Central memory CD8-positive, alpha-beta T cell (primary cell): Measurements from ENCODE around the gene PLXNA2.

Experiments used
- ATAC-seq: fragments of 150-1000 bp; cut with Tn5 transposase; replicated peaks from 2 replicates; pipeline ENCODE4 v1.10.0; 2022; ENCODE audit warnings: mild to moderate bottlenecking, moderate FRiP score, moderate number of reproducible peaks; ENCODE audit not compliant: poor library complexity, severe bottlenecking; ENCODE audit errors: extremely low read depth
- DNase-seq, 2 donors: peaks; one replicate each; pipeline ENCODE4 v3.0.0; 2021; ENCODE audit warnings: low spot score in 2 of 2
- H3K27ac Mint-ChIP-seq: one replicate; pipeline ENCODE4 v1.8.0; 2022; ENCODE audit warnings: low read depth, mild to moderate bottlenecking, moderate library complexity, mixed read lengths
- H3K27me3 Mint-ChIP-seq: one replicate; pipeline ENCODE4 v1.8.0; 2022; ENCODE audit warnings: mixed read lengths
- H3K36me3 Mint-ChIP-seq: one replicate; pipeline ENCODE4 v1.8.0; 2022; ENCODE audit warnings: mild to moderate bottlenecking, moderate library complexity, mixed read lengths; ENCODE audit not compliant: insufficient read depth
- H3K4me1 Mint-ChIP-seq: one replicate; pipeline ENCODE4 v1.8.0; 2022; ENCODE audit warnings: mixed read lengths
- H3K4me3 Mint-ChIP-seq: one replicate; pipeline ENCODE4 v1.8.0; 2022; ENCODE audit warnings: mild to moderate bottlenecking, moderate library complexity, mixed read lengths
- H3K9me3 Mint-ChIP-seq: one replicate; pipeline ENCODE4 v1.8.0; 2022; ENCODE audit warnings: mixed read lengths

PLXNA2 gene

GRCh38 chr1:208243967-208244916, at the start of gene PLXNA2:
TSS of gene PLXNA2 (minus strand) at chr1:208244384. CDS start at chr1:208217922, 26,462 bp downstream.
- Mint-ChIP-seq H3K4me3 (peak within 1 kb of the TSS; percentile 63), H3K9me3 (no peaks in the 10 kb centered on the region), H3K27ac (peak within 1 kb of the TSS; percentile 89), H3K4me1 (peaks cover 21% of the 10 kb centered on the region), H3K36me3 (peaks cover 3% of the 10 kb centered on the region), H3K27me3 (peaks cover 35% of the 10 kb centered on the region)
- ATAC-seq, result peak; percentile 70
- peak; percentile 38 to 44 for DNase-seq

- DNase-seq (no peak), ATAC-seq (no peak)
- H3K36me3 Mint-ChIP-seq, result no peaks in the 10 kb centered on the region
- peaks cover 6% of the 10 kb centered on the region for H3K4me1 Mint-ChIP-seq
- no peak overlapping the region for H3K4me3 Mint-ChIP-seq
- H3K27ac Mint-ChIP-seq, result no peak overlapping the region
- peaks cover 51% of the 10 kb centered on the region for H3K27me3 Mint-ChIP-seq
- no peaks in the 10 kb centered on the region for H3K9me3 Mint-ChIP-seq
Observed at GRCh38 chr1:208292908-208293307, 48.7 kb upstream of the PLXNA2 start.

- Mint-ChIP-seq H3K36me3 (no peaks in the 10 kb centered on the region), H3K4me3 (no peak overlapping the region), H3K27me3 (peaks cover 46% of the 10 kb centered on the region), H3K4me1 (peaks cover 6% of the 10 kb centered on the region), H3K27ac (no peak overlapping the region), H3K9me3 (no peaks in the 10 kb centered on the region)
- ATAC-seq, result no peak
- no peak for DNase-seq
Observed at GRCh38 chr1:208291923-208292711, 47.9 kb upstream of the PLXNA2 start.

GRCh38 chr1:208291129-208291528, 46.9 kb upstream of the PLXNA2 start:
- no peak for ATAC-seq
- no peaks in the 10 kb centered on the region for H3K36me3 Mint-ChIP-seq
- H3K9me3 Mint-ChIP-seq, result no peaks in the 10 kb centered on the region
- DNase-seq, result no peak
- H3K27me3 Mint-ChIP-seq, result peaks cover 41% of the 10 kb centered on the region
- no peak overlapping the region for H3K27ac Mint-ChIP-seq
- peaks cover 6% of the 10 kb centered on the region for H3K4me1 Mint-ChIP-seq
- no peak overlapping the region for H3K4me3 Mint-ChIP-seq

GRCh38 chr1:208289716-208290115, 45.5 kb upstream of the PLXNA2 start:
- ATAC-seq, result no peak
- H3K27ac Mint-ChIP-seq, result no peak overlapping the region
- no peaks in the 10 kb centered on the region for H3K9me3 Mint-ChIP-seq
- no peaks in the 10 kb centered on the region for H3K36me3 Mint-ChIP-seq
- DNase-seq, result no peak
- H3K27me3 Mint-ChIP-seq, result peaks cover 36% of the 10 kb centered on the region
- peaks cover 6% of the 10 kb centered on the region for H3K4me1 Mint-ChIP-seq
- no peak overlapping the region for H3K4me3 Mint-ChIP-seq

GRCh38 chr1:208288495-208288894, 44.3 kb upstream of the PLXNA2 start:
- Mint-ChIP-seq H3K27ac (no peak overlapping the region), H3K9me3 (no peaks in the 10 kb centered on the region), H3K27me3 (peaks cover 29% of the 10 kb centered on the region), H3K4me3 (no peak overlapping the region), H3K4me1 (peaks cover 6% of the 10 kb centered on the region), H3K36me3 (no peaks in the 10 kb centered on the region)
- DNase-seq (no peak), ATAC-seq (no peak)

GRCh38 chr1:208280681-208281450, 36.7 kb upstream of the PLXNA2 start:
- H3K27me3 Mint-ChIP-seq, result peaks cover 69% of the 10 kb centered on the region
- H3K9me3 Mint-ChIP-seq, result no peaks in the 10 kb centered on the region
- ATAC-seq, result no peak
- no peaks in the 10 kb centered on the region for H3K4me1 Mint-ChIP-seq
- no peak for DNase-seq
- no peaks in the 10 kb centered on the region for H3K36me3 Mint-ChIP-seq
- no peak overlapping the region for H3K4me3 Mint-ChIP-seq
- no peak overlapping the region for H3K27ac Mint-ChIP-seq

GRCh38 chr1:208279826-208280588, 35.8 kb upstream of the PLXNA2 start:
- Mint-ChIP-seq H3K27ac (no peak overlapping the region), H3K9me3 (no peaks in the 10 kb centered on the region), H3K4me1 (no peaks in the 10 kb centered on the region), H3K27me3 (peaks cover 69% of the 10 kb centered on the region), H3K36me3 (no peaks in the 10 kb centered on the region), H3K4me3 (no peak overlapping the region)
- ATAC-seq (no peak), DNase-seq (no peak)

GRCh38 chr1:208278638-208279037, 34.5 kb upstream of the PLXNA2 start:
- Mint-ChIP-seq H3K9me3 (no peaks in the 10 kb centered on the region), H3K27me3 (peaks cover 71% of the 10 kb centered on the region), H3K4me3 (no peak overlapping the region), H3K36me3 (peaks cover 2% of the 10 kb centered on the region), H3K4me1 (no peaks in the 10 kb centered on the region), H3K27ac (no peak overlapping the region)
- ATAC-seq, result no peak
- DNase-seq, result no peak

GRCh38 chr1:208276757-208277435, 32.7 kb upstream of the PLXNA2 start:
- no peak for ATAC-seq
- Mint-ChIP-seq H3K27me3 (peaks cover 69% of the 10 kb centered on the region), H3K36me3 (peaks cover 2% of the 10 kb centered on the region), H3K9me3 (no peaks in the 10 kb centered on the region), H3K4me3 (no peak overlapping the region), H3K4me1 (no peaks in the 10 kb centered on the region), H3K27ac (no peak overlapping the region)
- DNase-seq, result no peak

GRCh38 chr1:208275083-208275482, 30.9 kb upstream of the PLXNA2 start:
- Mint-ChIP-seq H3K36me3 (peaks cover 2% of the 10 kb centered on the region), H3K4me3 (no peak overlapping the region), H3K27me3 (peaks cover 76% of the 10 kb centered on the region), H3K9me3 (no peaks in the 10 kb centered on the region), H3K4me1 (no peaks in the 10 kb centered on the region), H3K27ac (no peak overlapping the region)
- ATAC-seq (no peak), DNase-seq (no peak)
